Measurements from ENCODE around the gene LRRC56.

Gene LRRC56

DNA sequence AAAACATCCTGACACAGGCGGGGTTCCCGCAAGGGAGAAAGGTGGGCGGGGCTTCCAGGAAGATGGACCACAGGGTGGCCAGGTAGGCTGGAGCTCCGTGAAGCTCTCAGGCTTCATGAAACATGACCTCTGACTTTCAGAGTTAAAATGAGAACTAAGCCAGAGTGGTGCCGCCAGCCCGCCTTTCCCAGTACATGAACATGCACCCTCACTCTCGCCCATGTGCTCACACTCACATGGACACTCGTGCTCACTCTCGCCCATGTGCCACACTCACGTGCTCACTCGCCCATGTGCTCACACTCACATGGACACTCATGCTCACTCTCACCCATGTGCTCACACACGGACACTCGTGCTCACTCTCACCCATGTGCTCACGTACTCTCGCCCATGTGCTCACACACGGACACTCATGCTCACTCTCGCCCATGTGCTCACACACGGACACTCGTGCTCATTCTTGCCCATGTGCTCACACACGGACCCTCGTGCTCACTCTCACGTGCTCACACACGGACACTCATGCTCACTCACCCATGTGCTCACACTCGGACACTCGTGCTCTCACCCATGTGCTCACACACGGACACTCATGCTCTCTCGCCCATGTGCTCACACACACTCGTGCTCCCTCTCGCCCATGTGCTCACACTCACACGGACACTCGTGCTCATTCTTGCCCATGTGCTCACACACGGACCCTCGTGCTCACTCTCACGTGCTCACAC, 40.3 kb upstream of the LRRC56 start:
- no peak for DNase-seq (ENCODE audit: low read depth)
- no peak for TF ChIP-seq CTCF (conservative IDR thresholded peaks at IDR 0.05; ENCODE audit: low read depth, low read length)
- H3K4me3 ChIP-seq (ENCODE audit: low read depth, low read length): no peak overlapping the region

DNA sequence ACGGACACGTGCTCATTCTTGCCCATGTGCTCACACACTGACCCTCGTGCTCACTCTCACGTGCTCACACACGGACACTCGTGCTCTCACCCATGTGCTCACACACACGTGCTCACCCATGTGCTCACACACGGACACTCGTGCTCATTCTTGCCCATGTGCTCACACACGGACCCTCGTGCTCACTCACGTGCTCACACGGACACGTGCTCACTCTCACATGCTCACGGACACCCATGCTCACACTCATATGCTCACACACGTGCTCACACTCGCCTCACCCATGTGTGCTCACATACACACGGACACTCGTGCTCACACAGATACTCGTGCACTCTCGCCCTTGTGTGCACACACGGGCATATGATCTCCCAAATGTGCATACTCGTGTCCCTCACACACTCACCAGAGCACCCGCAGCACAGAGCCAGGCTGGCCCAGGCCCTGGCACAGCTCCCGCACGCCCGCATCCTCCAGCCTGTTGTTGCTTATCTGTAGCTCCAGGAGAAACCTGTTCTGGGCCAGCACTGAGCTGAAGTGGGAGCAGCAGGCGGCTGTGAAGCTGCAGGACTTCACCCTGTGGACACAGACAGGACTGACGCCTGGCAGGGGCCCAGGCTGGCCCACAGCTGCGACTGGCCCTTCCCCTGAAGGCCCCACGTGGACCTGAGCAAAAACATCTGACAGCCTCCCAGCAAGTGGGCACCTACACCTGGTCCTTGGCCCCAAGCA, 39.6 kb upstream of the LRRC56 start:
- DNase-seq (ENCODE audit: low read depth): no peak
- no peak for TF ChIP-seq CTCF (conservative IDR thresholded peaks at IDR 0.05; ENCODE audit: low read depth, low read length)

GRCh38 chr11:498297-499181, 38.8 kb upstream of the LRRC56 start:
- no peak overlapping the region for H3K4me3 ChIP-seq (ENCODE audit: low read depth, low read length)
- DNase-seq (ENCODE audit: low read depth): no peak
- TF ChIP-seq CTCF (conservative IDR thresholded peaks at IDR 0.05; ENCODE audit: low read depth, low read length): no peak

More for the DNA sequence above, 39.6 kb upstream of the LRRC56 start:
- H3K4me3 ChIP-seq (ENCODE audit: low read depth, low read length): no peak overlapping the region

DNA sequence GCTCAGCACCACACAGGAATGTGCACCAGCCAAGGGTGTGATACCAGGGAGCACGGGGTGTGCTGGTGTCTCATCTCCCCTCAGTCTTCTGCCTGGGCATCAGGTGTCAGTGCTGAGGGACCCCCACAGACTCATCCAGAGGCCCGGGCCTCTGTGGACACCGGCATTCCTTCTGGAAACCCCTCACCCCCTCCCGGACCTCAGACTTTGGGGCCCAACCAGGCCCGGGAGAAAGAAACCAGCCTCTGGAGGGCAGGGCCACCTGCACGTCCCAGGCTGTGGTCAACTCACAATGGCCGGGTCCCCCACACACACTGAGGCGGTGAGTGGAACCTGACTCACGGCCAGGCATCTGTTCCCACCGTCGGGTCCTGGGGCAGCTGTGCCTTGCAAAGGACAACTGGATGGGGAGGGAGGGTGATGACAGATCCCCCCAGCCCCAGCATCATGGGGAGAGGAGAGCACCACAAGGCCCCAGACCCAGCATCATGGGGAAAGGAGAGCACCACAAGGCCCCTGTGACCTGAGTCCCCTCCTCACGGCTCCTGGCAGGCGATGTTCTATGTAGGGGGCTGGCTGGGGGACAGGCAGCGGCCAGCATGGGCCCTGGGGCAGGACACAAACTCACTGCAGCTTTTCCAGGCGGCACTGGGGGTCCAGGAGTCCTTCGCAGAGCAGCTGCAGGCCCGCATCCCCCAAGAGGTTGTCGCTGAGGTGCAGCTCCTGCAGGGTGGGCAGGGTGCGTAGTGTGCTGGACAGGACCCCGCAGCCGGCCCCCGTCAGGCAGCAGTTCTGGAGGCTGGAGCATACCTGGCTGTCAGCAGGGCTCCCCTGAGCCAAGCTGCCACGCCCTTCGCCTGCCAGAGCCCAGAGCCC, 37.9 kb upstream of the LRRC56 start:
- no peak overlapping the region for H3K4me3 ChIP-seq (ENCODE audit: low read depth, low read length)
- no peak for DNase-seq (ENCODE audit: low read depth)
- TF ChIP-seq CTCF (conservative IDR thresholded peaks at IDR 0.05; ENCODE audit: low read depth, low read length): no peak

GRCh38 chr11:501001-501682, 36.2 kb upstream of the LRRC56 start:
- TF ChIP-seq CTCF (conservative IDR thresholded peaks at IDR 0.05; ENCODE audit: low read depth, low read length): no peak
- no peak for DNase-seq (ENCODE audit: low read depth)
- no peak overlapping the region for H3K4me3 ChIP-seq (ENCODE audit: low read depth, low read length)
